ENCODE data around the gene USF2. TPM values are rescaled to one million over a fixed set of nuclear protein-coding genes. Genes with fewer than 3 reads are reported as not detected.

The USF2 gene
- total RNA-seq, 4 donors from 2014 or later: 75.1 to 137 (median 93.0) TPM

GRCh38 chr19:35321291-35321690 is 52.5 kb downstream of the USF2 start:
- H3K4me3 ChIP-seq: no peak overlapping the region
- H3K27me3 ChIP-seq: peaks cover 8% of the 10 kb centered on the region
- WGBS, 2 donors (ENCODE audit: low coverage in 1 of 2): 81 to 90% methylated on average over 2 of the region's 2 CpGs
- H3K9me3 ChIP-seq: peaks cover 0 to 8% (median 0%) of the 10 kb centered on the region in 3 donors
- no peaks in the 10 kb centered on the region for H3K36me3 ChIP-seq
- no peak for ATAC-seq
- H3K27ac ChIP-seq: no peak overlapping the region
- no peak for TF ChIP-seq POLR2A (IDR thresholded peaks at IDR 0.05)
- TF ChIP-seq POLR2AphosphoS5 (IDR thresholded peaks at IDR 0.05): no peak
- no peak for TF ChIP-seq EP300 (IDR thresholded peaks at IDR 0.05)
- no peak for TF ChIP-seq CTCF (IDR thresholded peaks at IDR 0.05)
- H3K4me1 ChIP-seq: no peaks in the 10 kb centered on the region

- H3K36me3 ChIP-seq: no peaks in the 10 kb centered on the region
- 84 to 93% methylated on average over 4 to 9 of the region's 9 CpGs for WGBS, 2 donors (ENCODE audit: low coverage in 1 of 2)
- no peak for ATAC-seq
- H3K4me3 ChIP-seq: no peak overlapping the region
- H3K4me1 ChIP-seq: no peaks in the 10 kb centered on the region
- H3K27ac ChIP-seq: no peak overlapping the region
- peaks cover 0 to 8% (median 0%) of the 10 kb centered on the region in 3 donors for H3K9me3 ChIP-seq
- peaks cover 8% of the 10 kb centered on the region for H3K27me3 ChIP-seq
- TF ChIP-seq POLR2A (IDR thresholded peaks at IDR 0.05): no peak
- no peak for TF ChIP-seq EP300 (IDR thresholded peaks at IDR 0.05)
- no peak for TF ChIP-seq CTCF (IDR thresholded peaks at IDR 0.05)
- TF ChIP-seq POLR2AphosphoS5 (IDR thresholded peaks at IDR 0.05): no peak
Observed at GRCh38 chr19:35322014-35322413, 53.3 kb downstream of the USF2 start.

GRCh38 chr19:35327642-35328041 is 58.9 kb downstream of the USF2 start:
- no peaks in the 10 kb centered on the region for H3K36me3 ChIP-seq
- no peaks in the 10 kb centered on the region for H3K9me3 ChIP-seq
- no peaks in the 10 kb centered on the region for H3K4me1 ChIP-seq
- peaks cover 51% of the 10 kb centered on the region for H3K27me3 ChIP-seq
- no peak overlapping the region for H3K4me3 ChIP-seq
- no peak for ATAC-seq
- WGBS, 2 donors (ENCODE audit: low coverage in 1 of 2): 65 to 77% methylated on average over 4 of the region's 4 CpGs
- TF ChIP-seq CTCF (IDR thresholded peaks at IDR 0.05): no peak
- TF ChIP-seq POLR2A (IDR thresholded peaks at IDR 0.05): no peak
- TF ChIP-seq EP300 (IDR thresholded peaks at IDR 0.05): no peak
- TF ChIP-seq POLR2AphosphoS5 (IDR thresholded peaks at IDR 0.05): no peak
- H3K27ac ChIP-seq: no peak overlapping the region

- no peak for TF ChIP-seq POLR2AphosphoS5 (IDR thresholded peaks at IDR 0.05)
- no peaks in the 10 kb centered on the region for H3K9me3 ChIP-seq
- peaks cover 63% of the 10 kb centered on the region for H3K27me3 ChIP-seq
- H3K27ac ChIP-seq: no peak within 1 kb of the TSS
- ATAC-seq: no peak
- 59 to 75% methylated on average over 7 to 12 of the region's 12 CpGs for WGBS, 2 donors (ENCODE audit: low coverage in 1 of 2)
- H3K36me3 ChIP-seq: no peaks in the 10 kb centered on the region
- no peaks in the 10 kb centered on the region for H3K4me1 ChIP-seq
- H3K4me3 ChIP-seq: no peak within 1 kb of the TSS
Observed at GRCh38 chr19:35328851-35329285, 60.1 kb downstream of the USF2 start, which contains the start of gene CD22. Gene CD22 (plus strand): TSS chr19:35329187. CDS start chr19:35332041, 2,854 bp downstream.

GRCh38 chr19:35329323-35329722 is 60.6 kb downstream of the USF2 start:
- Histone ChIP-seq H3K36me3 (no peaks in the 10 kb centered on the region), H3K27ac (no peak overlapping the region), H3K4me3 (no peak overlapping the region), H3K4me1 (no peaks in the 10 kb centered on the region), H3K9me3 (no peaks in the 10 kb centered on the region), H3K27me3 (peaks cover 66% of the 10 kb centered on the region)
- no peak for ATAC-seq
- TF ChIP-seq POLR2AphosphoS5 (IDR thresholded peaks at IDR 0.05) (no peak), POLR2A (IDR thresholded peaks at IDR 0.05) (no peak), EP300 (IDR thresholded peaks at IDR 0.05) (no peak), CTCF (IDR thresholded peaks at IDR 0.05) (no peak)
- WGBS, 2 donors (ENCODE audit: low coverage in 1 of 2): 75% methylated on average over 1 of the region's 4 CpGs; no CpG with 5 or more reads in 1 of the 2 donors

Other genes with a start within 250 kb of the USF2 start
- gene SCN1B, start 238.5 kb upstream of the USF2 start, total RNA-seq: 10 to 100 TPM in 2 of 4 donors, 1 to 10 TPM in 2; 5.3 to 13.2 (median 9.5) TPM
- 1 to 10 TPM in 1 of 4 donors, under 1 TPM in 2, not detected in 1; 0.17 to 1.2 (median 0.27) TPM for gene HPN, start 227.2 kb upstream of the USF2 start, total RNA-seq
- gene FXYD3, start 153.1 kb upstream of the USF2 start, total RNA-seq: 10 to 100 TPM in 1 of 4 donors, 1 to 10 TPM in 3; 1.2 to 38.8 (median 4.2) TPM
- gene LGI4, start 133.9 kb upstream of the USF2 start, total RNA-seq: 10 to 100 TPM; 24.8 to 47.9 (median 36.2) TPM
- gene FXYD1, start 130.1 kb upstream of the USF2 start, total RNA-seq: 100 to 1,000 TPM in 1 of 4 donors, 10 to 100 TPM in 3; 42.8 to 140 (median 52.7) TPM
- gene FXYD7, start 125.7 kb upstream of the USF2 start, total RNA-seq: not detected
- gene FXYD5, start 114.2 kb upstream of the USF2 start, total RNA-seq: 10 to 100 TPM; 18.8 to 42.5 (median 33.0) TPM
- gene FAM187B, start 40.2 kb upstream of the USF2 start, total RNA-seq: not detected
- gene LSR, start 20.0 kb upstream of the USF2 start, total RNA-seq: 1 to 10 TPM; 3.3 to 6.6 (median 5.2) TPM
- not detected for gene HAMP, start 13.6 kb downstream of the USF2 start, total RNA-seq
- under 1 TPM in 1 of 4 donors, not detected in 3; 0.40 TPM for gene MAG, start 23.2 kb downstream of the USF2 start, total RNA-seq
- 1 to 10 TPM; 2.7 to 5.6 (median 4.9) TPM for gene CD22, start 60.2 kb downstream of the USF2 start, total RNA-seq
- gene FFAR1, start 78.9 kb downstream of the USF2 start, total RNA-seq: not detected
- under 1 TPM in 1 of 4 donors, not detected in 3; 0.13 TPM for gene FFAR3, start 89.5 kb downstream of the USF2 start, total RNA-seq
- not detected for gene GPR42, start 102.1 kb downstream of the USF2 start, total RNA-seq
- 1 to 10 TPM in 1 of 4 donors, under 1 TPM in 1, not detected in 2; 0.35 to 1.3 TPM for gene FFAR2, start 179.3 kb downstream of the USF2 start, total RNA-seq
- gene KRTDAP, start 221.5 kb downstream of the USF2 start, total RNA-seq: not detected
- 10 to 100 TPM in 2 of 4 donors, 1 to 10 TPM in 2; 5.6 to 20.0 (median 9.0) TPM for gene DMKN, start 244.7 kb downstream of the USF2 start, total RNA-seq

All from gastroesophageal sphincter (tissue), 4 donors.